HG02763 (cell line): Measurements from ENCODE around the gene BCL7A.
"Not testable (repeated sequence)": the region's sequence is repeated elsewhere in the genome, so short reads cannot be mapped to it uniquely, and the experiment has no call there.

Experiments
- ATAC-seq: cut with Tn5 transposase; IDR thresholded peaks from one replicate; pipeline ENCODE4 v1.9.1; 2021; ENCODE audit warnings: mild to moderate bottlenecking, moderate library complexity; ENCODE audit not compliant: unreplicated experiment

BCL7A gene

GRCh38 chr12:122090759-122091515, 69.3 kb downstream of the BCL7A start:
- no peak for ATAC-seq

DNA sequence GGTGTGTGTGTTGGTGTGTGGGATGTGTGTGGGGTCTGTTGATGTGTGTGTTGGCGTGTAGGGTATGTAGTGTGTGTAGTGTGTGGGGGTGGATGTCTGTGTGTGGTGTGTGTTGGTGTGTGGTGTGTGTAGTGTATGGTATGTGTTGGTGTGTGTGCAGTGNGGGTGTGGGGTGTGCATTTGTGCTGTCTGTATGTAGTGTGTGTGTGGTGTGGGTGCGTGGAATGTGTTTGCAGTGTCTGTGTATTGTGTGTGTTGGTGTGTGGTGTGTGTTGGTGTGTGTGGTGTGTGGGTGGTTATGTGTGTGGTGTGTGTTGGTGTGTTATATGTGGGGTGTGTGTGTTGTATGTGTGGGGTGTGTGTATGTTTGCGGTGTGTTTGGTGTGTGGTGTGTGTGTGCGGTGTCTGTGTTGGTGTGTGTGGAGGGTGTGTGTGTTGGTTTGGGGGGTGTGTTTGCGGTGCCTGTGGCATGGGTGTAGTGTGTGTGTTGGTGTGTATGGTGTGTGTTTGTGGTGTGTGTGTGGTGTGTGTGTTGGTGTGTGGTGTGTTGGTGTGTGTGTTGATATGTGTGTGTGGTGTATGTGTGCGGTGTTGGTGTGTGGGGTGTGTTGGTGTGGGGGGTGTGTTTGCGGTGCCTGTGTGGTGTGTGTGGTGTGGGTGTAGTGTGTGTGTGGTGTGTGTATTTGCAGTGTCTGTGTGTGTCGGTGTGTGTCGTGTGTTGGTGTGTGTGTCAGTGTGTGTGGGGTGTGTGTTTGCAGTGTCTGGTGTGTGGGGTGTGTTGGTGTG, 71.6 kb downstream of the BCL7A start:
- no peak for ATAC-seq

GRCh38 chr12:122094137-122094734, 72.6 kb downstream of the BCL7A start:
- ATAC-seq = no peak

- no peak for ATAC-seq
These were observed 73.3 kb downstream of the BCL7A start for GRCh38 chr12:122094735-122095631.

- ATAC-seq = no peak
These were observed 74.3 kb downstream of the BCL7A start for GRCh38 chr12:122096014-122096413.

- no peak for ATAC-seq
These were observed 75.0 kb downstream of the BCL7A start for GRCh38 chr12:122096591-122097149.

GRCh38 chr12:122097584-122097926, 75.9 kb downstream of the BCL7A start:
- ATAC-seq = no peak

GRCh38 chr12:122097927-122098756, 76.5 kb downstream of the BCL7A start:
- no peak for ATAC-seq

DNA sequence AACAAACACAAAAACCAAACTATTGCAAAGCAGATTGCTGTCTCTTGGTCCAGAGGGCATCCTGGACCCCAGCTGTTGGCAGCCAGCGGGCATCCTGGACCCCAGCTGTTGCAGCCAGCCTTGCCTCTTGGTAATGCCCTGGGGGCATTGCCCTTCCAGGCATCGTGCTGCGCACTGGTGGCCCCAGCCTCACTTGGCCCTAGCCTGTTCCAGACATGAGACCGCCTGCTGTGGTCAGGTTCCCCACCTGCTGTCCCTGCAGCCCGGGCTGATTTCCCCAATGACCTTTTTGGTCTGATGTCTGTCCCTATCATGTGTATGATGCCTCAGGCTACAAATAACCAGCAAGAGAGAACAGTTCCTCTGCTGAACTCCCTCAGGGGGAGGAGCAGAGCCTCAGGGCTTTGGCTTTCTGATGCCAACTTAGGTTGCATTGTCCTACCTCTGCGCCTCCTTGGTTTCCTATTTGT, 77.6 kb downstream of the BCL7A start:
- no peak for ATAC-seq

- ATAC-seq = no peak
These were observed 78.2 kb downstream of the BCL7A start for GRCh38 chr12:122099856-122100255.

DNA sequence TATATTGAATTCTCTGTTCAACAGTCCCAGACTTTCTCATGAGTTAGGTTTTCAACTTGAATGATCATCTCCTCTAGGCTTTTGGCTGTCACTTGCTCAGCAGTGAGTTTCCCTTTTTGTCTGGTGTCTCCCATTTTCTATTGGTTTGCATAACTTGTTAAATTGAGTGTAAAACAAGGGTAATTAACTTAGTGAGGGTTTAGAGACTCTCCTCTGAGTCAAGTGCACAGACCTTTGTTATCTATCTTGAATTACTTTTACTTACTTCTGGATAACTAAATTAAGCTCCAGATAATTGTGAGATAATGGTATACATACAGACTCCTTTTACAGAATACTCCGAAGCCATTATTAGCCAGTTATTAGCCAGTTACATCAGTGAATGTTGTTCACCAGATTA, 78.9 kb downstream of the BCL7A start:
- ATAC-seq = no peak

GRCh38 chr12:122102331-122102730, 80.6 kb downstream of the BCL7A start:
- ATAC-seq = no peak

DNA sequence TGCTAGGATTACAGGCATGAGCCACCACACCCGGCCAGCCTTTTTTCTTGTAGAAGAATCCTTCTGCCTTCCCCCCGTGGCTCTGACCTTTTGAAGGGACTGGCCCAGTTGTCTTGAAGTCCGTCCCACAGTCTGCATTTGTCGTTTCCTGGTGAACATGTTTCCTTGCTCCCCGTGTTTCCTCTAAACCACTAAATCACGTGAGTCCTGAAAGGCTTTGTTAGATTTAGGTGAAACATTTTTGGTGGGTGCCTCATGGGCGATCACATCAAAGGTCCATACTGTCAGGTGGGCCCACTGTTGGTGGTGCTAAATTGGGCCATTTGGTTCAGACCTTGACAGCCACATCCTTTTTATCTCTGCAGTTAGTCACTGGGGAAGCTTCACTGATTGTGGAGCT, 83.2 kb downstream of the BCL7A start:
- ATAC-seq = no peak

GRCh38 chr12:122105496-122105895, 83.8 kb downstream of the BCL7A start:
- not testable (repeated sequence) for ATAC-seq

GRCh38 chr12:122106843-122107242, 85.2 kb downstream of the BCL7A start:
- ATAC-seq = no peak

- no peak for ATAC-seq
These were observed 85.6 kb downstream of the BCL7A start for GRCh38 chr12:122107261-122107660.

DNA sequence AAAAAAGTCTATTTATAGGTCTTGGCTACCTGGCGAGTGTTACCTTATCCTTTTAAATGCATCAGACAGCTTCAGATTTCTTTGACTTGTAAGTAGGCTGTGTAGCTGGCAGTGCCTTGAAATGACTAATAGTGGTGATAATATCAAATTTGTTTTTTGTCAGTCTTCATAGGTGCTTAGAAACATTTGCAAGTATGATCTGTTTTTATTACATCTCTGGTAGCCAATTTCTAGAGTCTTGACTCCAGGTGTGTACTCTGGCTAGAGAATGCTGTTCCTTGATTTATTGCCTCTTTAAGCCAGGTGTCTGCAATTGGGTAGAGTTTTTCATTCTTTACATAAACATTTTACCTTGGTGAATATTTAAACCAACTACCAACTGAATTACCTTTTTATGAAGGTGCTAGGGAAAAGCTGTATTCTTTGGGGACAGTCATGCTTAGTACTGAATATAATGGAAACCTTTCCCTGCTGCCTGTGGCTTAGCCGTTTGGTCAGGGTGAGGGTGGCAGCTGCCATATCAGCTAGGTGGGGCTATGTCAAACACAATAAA, 89.5 kb downstream of the BCL7A start:
- ATAC-seq = no peak
